Epithelial cell of proximal tubule (primary cell): Measurements from ENCODE around the gene TRIM17. TPM values are rescaled to one million over a fixed set of nuclear protein-coding genes. Genes with fewer than 3 reads are reported as not detected.

Experiments
- DNase-seq: peaks from one replicate; pipeline ENCODE4 v3.0.0-alpha.2; 2011; ENCODE audit warnings: low read depth
- H3K4me3 ChIP-seq: 2 replicates; pipeline ENCODE4 v1.5.1; 2011; ENCODE audit warnings: low read depth, mild to moderate bottlenecking, low read length
- total RNA-seq: library from RNA; depleted of rRNA; stranded (reverse); fragments of >200 nt; gene quantifications from 2 replicates; pipeline ENCODE4 v1.2.3, GENCODE V29; 2015
- TF ChIP-seq, protein P1 (sequence below): conservative IDR thresholded peaks from 2 replicates; pipeline ENCODE4 v1.5.1; 2012; ENCODE audit warnings: low read depth, mild to moderate bottlenecking, low read length

The TRIM17 gene
- total RNA-seq, 1 donor from 2014 or later = 10.4 TPM

DNA sequence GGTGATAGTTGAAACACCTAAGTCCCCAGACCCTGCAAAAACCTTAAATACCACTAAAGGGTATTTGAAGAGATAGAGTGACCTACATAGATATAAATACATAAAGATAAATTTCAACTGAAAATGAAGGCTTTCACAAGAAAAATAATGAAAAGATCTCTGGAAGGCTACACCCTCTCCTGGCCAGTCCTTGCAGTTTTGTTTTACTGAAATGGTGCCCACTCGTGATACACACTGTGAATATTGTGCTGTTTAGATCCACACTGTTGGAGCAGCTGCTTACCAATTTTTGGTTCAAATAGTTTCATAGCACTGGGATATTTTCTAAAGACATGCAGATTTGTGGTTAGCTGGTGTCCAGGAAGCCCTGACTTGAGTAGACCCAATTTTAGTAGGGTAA is 39.1 kb upstream of the TRIM17 start:
- DNase-seq = no peak
- TF ChIP-seq, protein P1, sequence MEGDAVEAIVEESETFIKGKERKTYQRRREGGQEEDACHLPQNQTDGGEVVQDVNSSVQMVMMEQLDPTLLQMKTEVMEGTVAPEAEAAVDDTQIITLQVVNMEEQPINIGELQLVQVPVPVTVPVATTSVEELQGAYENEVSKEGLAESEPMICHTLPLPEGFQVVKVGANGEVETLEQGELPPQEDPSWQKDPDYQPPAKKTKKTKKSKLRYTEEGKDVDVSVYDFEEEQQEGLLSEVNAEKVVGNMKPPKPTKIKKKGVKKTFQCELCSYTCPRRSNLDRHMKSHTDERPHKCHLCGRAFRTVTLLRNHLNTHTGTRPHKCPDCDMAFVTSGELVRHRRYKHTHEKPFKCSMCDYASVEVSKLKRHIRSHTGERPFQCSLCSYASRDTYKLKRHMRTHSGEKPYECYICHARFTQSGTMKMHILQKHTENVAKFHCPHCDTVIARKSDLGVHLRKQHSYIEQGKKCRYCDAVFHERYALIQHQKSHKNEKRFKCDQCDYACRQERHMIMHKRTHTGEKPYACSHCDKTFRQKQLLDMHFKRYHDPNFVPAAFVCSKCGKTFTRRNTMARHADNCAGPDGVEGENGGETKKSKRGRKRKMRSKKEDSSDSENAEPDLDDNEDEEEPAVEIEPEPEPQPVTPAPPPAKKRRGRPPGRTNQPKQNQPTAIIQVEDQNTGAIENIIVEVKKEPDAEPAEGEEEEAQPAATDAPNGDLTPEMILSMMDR = peak; percentile 40
- H3K4me3 ChIP-seq = no peak overlapping the region

DNA sequence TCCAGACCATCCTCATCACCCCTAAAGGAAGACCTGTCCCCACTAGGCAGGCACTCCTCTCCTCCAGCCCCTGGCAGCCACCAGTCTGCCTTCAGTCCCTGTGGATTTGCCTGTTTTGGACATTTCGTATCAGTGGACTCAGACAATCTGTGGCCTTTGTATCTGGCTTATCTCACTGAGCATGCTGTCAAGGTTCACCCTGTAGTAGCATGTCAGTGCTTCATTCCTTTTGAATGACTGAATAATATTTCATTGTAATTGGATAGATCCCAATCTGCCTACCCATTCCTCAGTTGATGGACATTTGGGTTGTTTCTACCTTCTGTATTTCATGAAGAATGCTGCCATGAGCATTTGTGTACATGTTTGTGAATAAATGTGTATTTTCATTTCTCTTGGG is 37.6 kb upstream of the TRIM17 start:
- TF ChIP-seq, protein P1 = no peak
- H3K4me3 ChIP-seq = no peak overlapping the region
- no peak for DNase-seq

DNA sequence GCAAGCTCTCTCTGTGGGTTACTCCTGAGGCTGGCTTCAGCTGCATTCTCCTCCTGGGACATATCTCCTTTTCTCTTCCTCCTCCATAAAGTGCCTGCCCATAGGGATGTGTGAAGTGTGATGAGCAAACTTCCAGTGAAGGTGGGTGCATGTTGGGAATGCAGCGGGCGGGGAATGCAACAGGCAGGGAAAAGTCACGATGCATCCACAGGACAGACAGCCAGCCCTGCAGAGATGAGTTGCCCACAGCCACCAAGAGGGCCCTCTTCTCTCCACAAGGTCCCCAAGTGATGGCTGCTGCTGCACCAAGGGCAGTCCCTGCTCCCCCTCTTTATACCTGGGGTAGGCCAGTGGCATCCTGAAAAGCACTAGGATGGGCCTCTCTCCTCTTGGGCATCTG is 37.0 kb upstream of the TRIM17 start:
- H3K4me3 ChIP-seq = no peak overlapping the region
- TF ChIP-seq, protein P1 = no peak
- DNase-seq = no peak

GRCh38 chr1:228453022-228453560 is 36.4 kb upstream of the TRIM17 start:
- DNase-seq = no peak
- TF ChIP-seq, protein P1 = no peak
- H3K4me3 ChIP-seq = no peak overlapping the region

DNA sequence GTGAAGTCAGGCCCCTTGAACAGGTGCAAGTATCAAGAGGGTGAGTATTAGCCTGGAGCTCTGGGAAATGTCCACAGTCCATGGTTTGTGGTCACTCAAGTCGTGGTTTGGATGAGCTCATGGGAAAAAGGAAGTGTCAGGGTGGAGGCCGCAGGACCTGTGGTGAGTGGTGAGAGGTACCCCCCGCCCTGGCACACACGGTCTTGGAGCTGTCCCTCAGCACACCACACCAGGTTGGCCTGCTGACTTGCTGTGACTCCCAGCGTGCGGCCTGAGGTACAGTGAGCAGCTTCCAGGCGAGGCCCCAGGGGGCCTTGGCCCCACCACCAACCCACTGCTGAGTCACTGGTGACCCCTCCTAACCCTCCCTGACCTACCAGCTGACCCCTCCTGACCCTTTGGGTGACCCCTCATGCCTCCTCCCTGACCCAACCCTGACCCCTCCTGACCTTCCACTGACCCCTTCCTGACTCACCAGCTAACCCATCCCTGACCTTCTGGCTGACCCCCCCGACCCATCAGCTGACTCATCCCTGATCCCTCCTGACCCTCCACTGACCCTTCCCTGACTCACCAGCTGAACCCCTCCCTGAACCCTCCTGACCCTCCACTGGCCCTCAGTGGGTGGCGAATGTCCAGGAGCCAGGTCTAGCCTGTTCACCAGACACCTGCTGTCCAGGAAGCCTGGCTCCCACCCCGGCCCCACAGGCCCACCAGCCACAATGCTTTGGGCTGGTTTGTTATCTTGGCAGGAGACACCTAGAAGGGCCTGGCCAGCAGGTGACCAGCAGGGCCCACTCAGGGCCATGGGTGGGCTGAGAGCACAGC is 35.7 kb upstream of the TRIM17 start:
- no peak overlapping the region for H3K4me3 ChIP-seq
- TF ChIP-seq, protein P1 = no peak
- DNase-seq = no peak

DNA sequence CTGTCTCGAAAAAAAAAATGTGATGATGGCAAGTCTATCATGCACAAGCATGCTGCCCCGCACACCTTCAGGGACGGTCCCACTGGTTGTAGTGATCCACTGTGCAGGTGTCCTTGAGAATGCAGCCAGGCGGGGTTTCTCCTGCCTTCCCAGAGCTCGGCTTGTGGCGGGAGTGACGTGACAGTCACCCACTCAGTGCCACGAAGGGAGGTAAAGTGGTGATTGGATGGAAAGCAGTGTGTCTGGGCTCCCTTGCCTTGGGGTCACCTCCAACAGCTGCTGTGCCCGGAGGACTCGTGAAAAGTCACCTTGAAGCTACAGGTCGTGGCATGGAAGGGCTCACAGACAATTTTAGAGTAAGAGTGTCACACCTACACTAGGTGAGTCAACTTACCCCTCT is 33.5 kb upstream of the TRIM17 start:
- H3K4me3 ChIP-seq = no peak overlapping the region
- TF ChIP-seq, protein P1 = no peak
- DNase-seq = no peak

DNA sequence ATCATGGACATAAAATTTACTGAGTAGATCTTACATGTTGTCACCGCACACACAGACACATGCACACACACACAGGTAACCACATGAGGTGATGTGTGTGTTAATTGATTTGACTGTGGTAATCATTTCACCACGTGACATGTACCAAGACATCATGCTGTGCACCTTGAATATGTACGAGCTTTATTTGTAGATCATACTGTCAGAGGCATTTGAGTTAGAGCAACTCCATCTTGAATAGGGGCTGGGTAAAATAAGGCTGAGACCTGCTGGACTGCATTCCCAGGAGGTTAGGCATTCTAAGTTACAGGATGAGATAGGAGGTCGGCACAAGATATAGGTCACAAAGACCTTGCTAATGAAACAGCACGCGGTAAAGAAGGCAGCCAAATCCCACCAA is 31.7 kb upstream of the TRIM17 start:
- H3K4me3 ChIP-seq = no peak overlapping the region
- TF ChIP-seq, protein P1 = no peak
- DNase-seq = no peak
